ENCODE data around the gene PLOD1.

PLOD1 gene

GRCh38 chr1:11942280-11942679 is 7.8 kb downstream of the PLOD1 start:
- no peak for DNase-seq

- DNase-seq, result no peak
Measured at GRCh38 chr1:11943619-11944018, 9.1 kb downstream of the PLOD1 start.

GRCh38 chr1:11944358-11944931 is 9.9 kb downstream of the PLOD1 start:
- DNase-seq, result no peak

- DNase-seq, result no peak
Measured at GRCh38 chr1:11946647-11947046, 12.1 kb downstream of the PLOD1 start.

- peak; percentile 71 for DNase-seq
Measured at GRCh38 chr1:11948822-11949458, 14.4 kb downstream of the PLOD1 start.

GRCh38 chr1:11951901-11952300 is 17.4 kb downstream of the PLOD1 start:
- no peak for DNase-seq

- DNase-seq, result no peak
Measured at GRCh38 chr1:11952455-11953109, 18.1 kb downstream of the PLOD1 start.

- DNase-seq, result no peak
Measured at GRCh38 chr1:11955221-11955620, 20.7 kb downstream of the PLOD1 start.

GRCh38 chr1:11957398-11957797 is 22.9 kb downstream of the PLOD1 start:
- no peak for DNase-seq

GRCh38 chr1:11957897-11958296 is 23.4 kb downstream of the PLOD1 start:
- no peak for DNase-seq

- no peak for DNase-seq
Measured at GRCh38 chr1:11960276-11960675, 25.8 kb downstream of the PLOD1 start.

- no peak for DNase-seq
Measured at GRCh38 chr1:11960715-11961114, 26.2 kb downstream of the PLOD1 start.

GRCh38 chr1:11961230-11961629 is 26.7 kb downstream of the PLOD1 start:
- DNase-seq, result no peak

GRCh38 chr1:11963622-11964021 is 29.1 kb downstream of the PLOD1 start:
- no peak for DNase-seq

GRCh38 chr1:11964656-11965055 is 30.1 kb downstream of the PLOD1 start:
- no peak for DNase-seq

- DNase-seq, result no peak
Measured at GRCh38 chr1:11967028-11967547, 32.6 kb downstream of the PLOD1 start.

GRCh38 chr1:11970441-11971185 is 36.1 kb downstream of the PLOD1 start:
- no peak for DNase-seq

GRCh38 chr1:11977625-11978024 is 43.1 kb downstream of the PLOD1 start:
- DNase-seq, result no peak

- no peak for DNase-seq
Measured at GRCh38 chr1:11978301-11978700, 43.8 kb downstream of the PLOD1 start.

GRCh38 chr1:11979028-11979850 is 44.7 kb downstream of the PLOD1 start:
- DNase-seq, result no peak

- peak; percentile 90 for DNase-seq
Measured at GRCh38 chr1:11979851-11980675, 45.5 kb downstream of the PLOD1 start, which contains the start of gene MFN2. MFN2 (plus strand) TSS chr1:11980444; CDS start chr1:11989169, 8,725 bp downstream.

- no peak for DNase-seq
Measured at GRCh38 chr1:11980676-11980972, 46.1 kb downstream of the PLOD1 start.

Data from activated CD4-positive, CD25-positive, alpha-beta regulatory T cell treated with anti-CD3 and anti-CD28 coated beads, Interleukin-2, amount 50 U/mL, for 72 hours (primary cell).